Bronchus fibroblast of lung (primary cell): ENCODE results near the gene CATSPERZ. TPM values are rescaled to one million over a fixed set of nuclear protein-coding genes. Genes with fewer than 3 reads are reported as not detected.

Experiments
- total RNA-seq: library from RNA; depleted of rRNA; stranded (reverse); fragments of >200 nt; gene quantifications from 2 replicates; pipeline ENCODE4 v1.2.3, GENCODE V29; 2015

CATSPERZ gene
- total RNA-seq = 0.15 TPM in 1 of 2 replicates, not detected in the other

GRCh38 chr11:64299847-64300648 lies at the start of gene CATSPERZ:
CATSPERZ (plus strand) TSS chr11:64300358; CDS start chr11:64300411, 53 bp downstream.

DNA sequence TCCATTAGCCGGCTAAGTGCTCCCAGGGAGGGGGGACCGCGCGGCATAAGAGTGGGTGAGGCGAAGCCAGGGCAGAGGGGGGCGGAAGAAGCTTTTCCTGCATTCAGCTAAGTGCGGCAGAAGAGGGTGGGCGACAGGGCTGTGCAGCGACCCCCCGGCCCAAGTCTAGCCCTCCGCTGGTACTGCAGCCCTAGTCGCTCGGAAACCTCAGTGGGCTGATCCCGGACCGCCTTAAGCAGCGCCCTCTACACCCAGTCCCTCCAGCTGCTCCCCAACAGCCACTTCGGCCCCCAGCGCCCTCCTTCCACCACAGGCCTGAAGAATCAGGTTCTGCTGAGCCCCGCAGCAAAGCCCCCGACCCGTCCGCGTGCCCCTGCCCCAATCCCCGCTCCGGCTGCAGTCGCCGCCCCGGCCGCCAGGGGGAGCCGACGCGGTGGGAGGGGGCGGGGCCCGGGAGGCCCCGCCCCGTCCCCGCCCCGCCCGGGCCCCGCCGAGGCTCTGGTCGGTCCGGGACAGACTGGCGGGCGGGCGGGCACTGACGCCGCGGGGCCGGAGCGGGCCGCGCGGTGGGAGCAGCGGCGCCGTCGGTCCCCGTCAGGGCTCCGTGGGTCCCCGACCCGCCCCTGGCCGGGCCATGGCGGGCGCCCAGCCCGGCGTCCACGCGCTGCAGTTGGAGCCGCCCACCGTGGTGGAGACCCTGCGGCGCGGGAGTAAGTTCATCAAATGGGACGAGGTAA lies 49.0 kb upstream of the CATSPERZ start, which contains the start of gene PLCB3:
TSS of gene PLCB3 (plus strand) at position 515 of the 737 bp plus-strand sequence. CDS start at position 635, 120 bp downstream.

DNA sequence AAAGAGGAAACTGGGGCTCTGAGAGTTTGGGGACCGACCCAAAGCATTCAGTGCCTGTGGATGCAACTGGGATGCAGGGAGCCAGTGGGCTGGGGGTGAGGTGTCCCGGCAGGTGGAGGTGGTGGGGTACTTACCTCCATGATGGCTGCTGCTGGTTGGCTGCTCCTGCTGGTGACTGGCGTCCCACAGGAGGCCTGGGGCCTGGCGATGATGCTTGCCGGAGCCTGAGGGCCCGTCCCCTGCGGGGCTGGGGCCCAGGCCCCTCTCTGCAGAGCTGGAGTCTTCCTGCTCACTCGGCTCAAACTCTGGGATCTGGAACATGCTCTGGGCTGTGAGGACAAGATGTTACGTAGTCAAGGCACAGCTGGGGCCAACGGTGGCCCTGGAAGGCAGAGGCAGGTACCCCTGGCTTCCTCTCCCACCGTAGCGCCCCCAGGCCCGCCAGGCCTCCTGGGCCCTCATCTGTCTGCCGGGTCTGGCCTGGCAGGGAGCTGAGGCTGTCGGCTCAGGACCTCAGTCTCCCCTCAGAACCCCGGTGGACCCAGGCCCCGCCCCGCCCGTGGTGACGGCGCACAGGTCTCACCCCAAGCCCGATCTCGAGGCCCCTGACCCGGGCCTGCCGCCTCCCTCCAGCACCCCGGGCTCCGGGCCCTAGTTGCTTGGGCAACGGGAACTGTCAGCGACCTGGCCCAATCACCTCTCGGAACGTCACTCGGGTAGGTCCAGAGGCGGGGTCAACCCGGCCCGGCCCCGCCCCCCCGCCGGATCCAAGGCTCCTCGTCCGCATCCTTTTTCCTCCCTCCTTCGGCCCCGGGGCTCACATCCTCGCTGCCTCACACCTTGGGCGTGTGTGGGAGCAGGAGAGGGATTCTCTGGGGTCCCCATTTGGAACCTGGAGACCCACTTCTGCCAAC lies 15.9 kb upstream of the CATSPERZ start, which contains the start of gene BAD:
TSS of gene BAD (minus strand) at position 618 of the 914 bp plus-strand sequence. CDS start at position 321, 297 bp downstream.

GRCh38 chr11:64284962-64285884 lies 14.9 kb upstream of the CATSPERZ start, which contains the start of gene GPR137:
GPR137 (plus strand) TSS chr11:64285848; CDS start chr11:64286525, 677 bp downstream.

GRCh38 chr11:64291262-64291751 lies 8.9 kb upstream of the CATSPERZ start, which contains the start of gene KCNK4:
KCNK4 (plus strand) TSS chr11:64291302; CDS start chr11:64293019, 1,717 bp downstream.

GRCh38 chr11:64305075-64305690 lies 5.0 kb downstream of the CATSPERZ start, which contains the start of gene ESRRA:
ESRRA (plus strand) TSS chr11:64305524; CDS start chr11:64307180, 1,656 bp downstream.

DNA sequence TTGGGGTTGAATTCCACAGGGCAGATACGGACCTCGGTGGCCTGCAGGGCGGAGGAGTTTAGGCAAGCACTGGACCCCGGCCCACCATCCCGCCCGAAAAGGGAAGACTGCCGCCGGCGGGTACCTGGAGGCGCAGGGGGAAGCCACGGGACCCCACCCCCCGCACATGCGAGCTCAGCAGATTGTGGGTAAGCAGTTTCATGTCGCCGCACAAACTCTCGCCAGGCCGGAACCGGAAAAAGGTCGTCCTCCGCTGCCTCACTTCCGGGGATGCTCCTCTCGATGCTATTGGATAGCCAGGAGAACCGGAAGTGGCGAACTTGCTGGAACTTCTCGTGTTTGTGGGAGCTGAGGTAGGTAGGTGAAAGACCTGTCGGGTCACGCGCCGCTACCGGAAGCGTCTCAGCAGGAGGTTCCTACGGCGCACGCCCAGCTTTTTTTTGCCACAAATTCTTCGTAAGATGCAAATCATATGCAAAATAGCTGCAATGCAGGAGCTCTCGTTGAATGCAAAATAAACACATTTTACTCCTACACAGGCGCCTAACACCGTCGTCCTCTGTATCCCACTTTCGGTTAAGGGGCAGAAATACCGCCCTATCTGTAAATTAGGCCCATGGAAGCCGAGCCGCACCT lies 17.3 kb downstream of the CATSPERZ start, which contains the start of gene TRMT112:
TSS of gene TRMT112 (minus strand) at position 235 of the 636 bp plus-strand sequence. CDS start at position 202, 33 bp downstream.

DNA sequence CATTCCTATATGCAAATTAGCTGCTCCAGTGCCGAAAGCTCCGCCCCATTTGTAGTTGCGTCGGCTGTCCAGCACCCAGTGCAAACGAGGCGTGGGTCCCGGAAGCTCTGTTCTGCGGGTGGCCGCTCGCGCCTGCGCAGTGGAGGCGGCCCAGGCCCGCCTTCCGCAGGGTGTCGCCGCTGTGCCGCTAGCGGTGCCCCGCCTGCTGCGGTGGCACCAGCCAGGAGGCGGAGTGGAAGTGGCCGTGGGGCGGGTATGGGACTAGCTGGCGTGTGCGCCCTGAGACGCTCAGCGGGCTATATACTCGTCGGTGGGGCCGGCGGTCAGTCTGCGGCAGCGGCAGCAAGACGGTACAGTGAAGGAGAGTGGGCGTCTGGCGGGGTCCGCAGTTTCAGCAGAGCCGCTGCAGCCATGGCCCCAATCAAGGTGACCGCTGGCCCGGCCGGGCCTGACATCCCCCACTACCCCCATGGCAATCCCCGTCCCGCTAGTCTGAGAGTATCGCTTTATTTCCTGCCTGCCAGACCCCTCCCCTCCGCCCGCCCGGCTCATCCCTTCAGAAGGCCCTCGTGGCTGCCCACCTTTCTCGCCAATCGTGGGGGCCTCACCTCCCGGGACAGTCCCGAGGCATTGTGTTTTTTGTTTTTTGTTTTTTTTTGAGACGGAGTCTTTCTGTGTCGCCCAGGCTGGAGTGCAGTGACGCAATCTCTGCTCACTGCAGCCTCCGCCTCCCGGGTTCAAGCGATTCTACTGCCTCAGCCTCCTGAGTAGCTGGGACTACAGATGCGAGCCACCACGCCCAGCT lies 18.0 kb downstream of the CATSPERZ start, which contains the start of gene PRDX5:
TSS of gene PRDX5 (plus strand) at position 161 of the 805 bp plus-strand sequence. CDS start at position 256, 95 bp downstream.

GRCh38 chr11:64339754-64340408 lies 39.7 kb downstream of the CATSPERZ start, which contains the start of gene CCDC88B:
CCDC88B (plus strand) TSS chr11:64340204; CDS start chr11:64340267, 63 bp downstream.

Other genes with a start within 250 kb of the CATSPERZ start
- gene MACROD1, start 134.2 kb upstream of the CATSPERZ start, total RNA-seq = 9.2 and 14.7 TPM in 2 replicates
- gene STIP1, start 114.2 kb upstream of the CATSPERZ start, total RNA-seq = 200 and 219 TPM in 2 replicates
- gene FERMT3, start 93.6 kb upstream of the CATSPERZ start, total RNA-seq = 1.8 and 2.2 TPM in 2 replicates
- gene TRPT1, start 74.2 kb upstream of the CATSPERZ start, total RNA-seq = 46.2 and 59.3 TPM in 2 replicates
- 59.5 and 60.4 TPM in 2 replicates for gene NUDT22, start 74.1 kb upstream of the CATSPERZ start, total RNA-seq
- 12.6 and 21.2 TPM in 2 replicates for gene DNAJC4, start 69.8 kb upstream of the CATSPERZ start, total RNA-seq
- gene VEGFB, start 65.8 kb upstream of the CATSPERZ start, total RNA-seq = 22.5 and 30.8 TPM in 2 replicates
- gene FKBP2, start 59.3 kb upstream of the CATSPERZ start, total RNA-seq = 41.2 and 54.4 TPM in 2 replicates
- gene PPP1R14B, start 53.4 kb upstream of the CATSPERZ start, total RNA-seq = 361 and 380 TPM in 2 replicates
- 24.2 and 25.7 TPM in 2 replicates for gene PLCB3, start 48.8 kb upstream of the CATSPERZ start, total RNA-seq
- 102 and 103 TPM in 2 replicates for gene BAD, start 15.7 kb upstream of the CATSPERZ start, total RNA-seq
- gene GPR137, start 14.5 kb upstream of the CATSPERZ start, total RNA-seq = 14.6 and 18.7 TPM in 2 replicates
- not detected in 2 replicates for gene KCNK4, start 9.1 kb upstream of the CATSPERZ start, total RNA-seq
- 21.3 and 25.1 TPM in 2 replicates for gene ESRRA, start 5.2 kb downstream of the CATSPERZ start, total RNA-seq
- 446 and 498 TPM in 2 replicates for gene TRMT112, start 17.2 kb downstream of the CATSPERZ start, total RNA-seq
- 281 and 297 TPM in 2 replicates for gene PRDX5, start 17.8 kb downstream of the CATSPERZ start, total RNA-seq
- gene CCDC88B, start 39.8 kb downstream of the CATSPERZ start, total RNA-seq = 1.2 and 1.3 TPM in 2 replicates
- gene RPS6KA4, start 58.8 kb downstream of the CATSPERZ start, total RNA-seq = 39.7 and 42.4 TPM in 2 replicates